Thyroid gland (tissue), 4 donors: ENCODE measurements around the gene PRPF6. TPM values are rescaled to one million over a fixed set of nuclear protein-coding genes. Genes with fewer than 3 reads are reported as not detected.

ENCODE experiments used
- DNase-seq, 2 donors: peaks; one replicate each; pipeline ENCODE4 v3.0.0-alpha.2; 2019
- H3K27ac ChIP-seq, 3 donors: fragments of 200-600 bp; sonication (generic); 1 replicate in 2 of 3; 2 replicates in 1 of 3; pipeline ENCODE4 v1.5.1; 2016 to 2019; ENCODE audit warnings: mild to moderate bottlenecking in 1 of 3, moderate library complexity in 1 of 3
- H3K27me3 ChIP-seq: fragments of 200-600 bp; sonication (generic); one replicate; pipeline ENCODE4 v1.5.1; 2019
- H3K36me3 ChIP-seq, 2 donors: fragments of 200-600 bp; sonication (generic); one replicate each; pipeline ENCODE4 v1.5.1; 2016 to 2019
- H3K4me1 ChIP-seq, 2 donors: fragments of 200-600 bp; sonication (generic); one replicate each; pipeline ENCODE4 v1.5.1; 2017 to 2019
- H3K4me3 ChIP-seq, 3 donors: fragments of 200-600 bp; sonication (generic); replicated peaks in 1 of 3; 1 replicate in 2 of 3; 2 replicates in 1 of 3; pipeline ENCODE4 v1.5.1; 2016; ENCODE audit warnings: mild to moderate bottlenecking in 1 of 3
- H3K9me3 ChIP-seq: fragments of 200-600 bp; sonication (generic); one replicate; pipeline ENCODE4 v1.5.1; 2017
- CTCF ChIP-seq, 6 experiments: fragments of 200-600 bp in 3 of 6; fragments of 450-650 bp in 3 of 6; sonication (generic) in 3 of 6; IDR thresholded peaks; one replicate each; pipeline ENCODE4 v1.5.1; 2016 to 2019; ENCODE audit warnings: antibody characterized with exemption in 6 of 6, mild to moderate bottlenecking in 2 of 6, inconsistent platforms in 1 of 6, moderate library complexity in 1 of 6
- POLR2A ChIP-seq, 2 donors: fragments of 450-650 bp; IDR thresholded peaks; one replicate each; pipeline ENCODE4 v1.6.1; 2017; ENCODE audit warnings: antibody characterized with exemption in 2 of 2, mild to moderate bottlenecking in 2 of 2, moderate library complexity in 1 of 2
- WGBS, 2 donors: methylation state at CpG; one replicate each; pipeline ENCODE4 v1.1.5; 2017; 5-methylcytosine and 5-hydroxymethylcytosine counted together
- intact Hi-C: fragments of 100-400 bp; cut with DNase I; formaldehyde crosslinking; loops from one replicate; pipeline ENCODE4 v1.15.1; 2023
- total RNA-seq, 4 donors: library from RNA; depleted of rRNA; stranded (reverse); fragments of >200 nt; gene quantifications; one replicate each; pipeline ENCODE4 v1.2.3, GENCODE V29; 2016

The PRPF6 gene
- total RNA-seq, 4 donors from 2014 or later, result 62.8 to 76.2 (median 70.1) TPM

GRCh38 chr20:63942969-63943807, 37.7 kb upstream of the PRPF6 start:
- Histone ChIP-seq H3K4me3 (no peak overlapping the region), H3K27me3 (no peaks in the 10 kb centered on the region), H3K27ac (peak overlapping the region in 1 of 3 donors; percentile 45), H3K9me3 (no peaks in the 10 kb centered on the region), H3K4me1 (peaks cover 0 to 12% of the 10 kb centered on the region in 2 donors), H3K36me3 (peaks cover 37 to 56% of the 10 kb centered on the region in 2 donors)
- 82 to 96% methylated on average over 9 to 13 of the region's 19 CpGs for WGBS, 2 donors
- intact Hi-C loops, result no loop called here
- DNase-seq, result no peak
- TF ChIP-seq POLR2A (IDR thresholded peaks at IDR 0.05) (no peak), CTCF (IDR thresholded peaks at IDR 0.05) (no peak)

- peaks cover 37 to 55% of the 10 kb centered on the region in 2 donors for H3K36me3 ChIP-seq
- DNase-seq, result no peak
- intact Hi-C loops, result no loop called here
- no peaks in the 10 kb centered on the region for H3K9me3 ChIP-seq
- no peak for TF ChIP-seq CTCF (IDR thresholded peaks at IDR 0.05)
- TF ChIP-seq POLR2A (IDR thresholded peaks at IDR 0.05), result no peak
- 100% methylated on average over 1 of the region's 3 CpGs for WGBS, 2 donors
- H3K4me1 ChIP-seq, result peaks cover 3 to 16% of the 10 kb centered on the region in 2 donors
- no peaks in the 10 kb centered on the region for H3K27me3 ChIP-seq
- no peak overlapping the region for H3K4me3 ChIP-seq
- no peak overlapping the region for H3K27ac ChIP-seq
Observed at GRCh38 chr20:63943808-63944077, 37.2 kb upstream of the PRPF6 start.

- Histone ChIP-seq H3K4me1 (peaks cover 9 to 21% of the 10 kb centered on the region in 2 donors), H3K36me3 (peaks cover 37 to 53% of the 10 kb centered on the region in 2 donors), H3K27ac (no peak overlapping the region), H3K4me3 (no peak overlapping the region), H3K27me3 (no peaks in the 10 kb centered on the region), H3K9me3 (no peaks in the 10 kb centered on the region)
- DNase-seq, result no peak
- no peak for TF ChIP-seq POLR2A (IDR thresholded peaks at IDR 0.05)
- TF ChIP-seq CTCF (IDR thresholded peaks at IDR 0.05), result no peak
- intact Hi-C loops, result no loop called here
- WGBS, 2 donors, result 89 to 94% methylated on average over 14 to 28 of the region's 35 CpGs
Observed at GRCh38 chr20:63944078-63944941, 36.6 kb upstream of the PRPF6 start.

GRCh38 chr20:63945031-63945658, 35.8 kb upstream of the PRPF6 start:
- Histone ChIP-seq H3K4me3 (no peak overlapping the region), H3K27me3 (no peaks in the 10 kb centered on the region), H3K9me3 (no peaks in the 10 kb centered on the region), H3K36me3 (peaks cover 33 to 48% of the 10 kb centered on the region in 2 donors), H3K27ac (no peak overlapping the region), H3K4me1 (peaks cover 16 to 30% of the 10 kb centered on the region in 2 donors)
- TF ChIP-seq CTCF (IDR thresholded peaks at IDR 0.05) (no peak), POLR2A (IDR thresholded peaks at IDR 0.05) (no peak)
- WGBS, 2 donors, result 87 to 92% methylated on average over 4 to 17 of the region's 17 CpGs
- DNase-seq, result no peak
- intact Hi-C loops, result no loop called here
